HEK293 (cell line): Measurements from ENCODE around the gene STIP1.
A peak's percentile ranks its signal among the peaks of the same experiment; 100 is the strongest.

ENCODE experiments used
- CTCF ChIA-PET: fragments of 350-600 bp; formaldehyde crosslinking; extraction: SDS; loops from one replicate; lab custom pipeline; 2021; ENCODE audit warnings: antibody characterized with exemption; lab: Yijun Ruan, JAX
- POLR2A ChIA-PET: fragments of 300-600 bp; formaldehyde crosslinking; extraction: SDS; loops from one replicate; lab custom pipeline; 2020; ENCODE audit warnings: antibody characterized with exemption, inconsistent platforms; lab: Yijun Ruan, JAX
- H3K27ac ChIP-seq: fragments of 200-500 bp; sonication (Bioruptor generic); 2 replicates; pipeline ENCODE4 v1.5.1; 2014; ENCODE audit warnings: low read depth, low read length, control low read depth, inconsistent platforms; ENCODE audit errors: extremely low read depth
- H3K36me3 ChIP-seq, 2 experiments: fragments of 200-500 bp in 1 of 2; sonication (Bioruptor generic) in 1 of 2; 1 replicate in 1 of 2; 2 replicates in 1 of 2; pipeline ENCODE4 v1.5.1; 2014 to 2017; ENCODE audit warnings: inconsistent platforms in 2 of 2, low read length in 2 of 2; ENCODE audit not compliant: control insufficient read depth in 2 of 2, insufficient read depth in 1 of 2
- H3K4me1 ChIP-seq: fragments of 200-500 bp; sonication (Bioruptor generic); 2 replicates; pipeline ENCODE4 v1.5.1; 2014; ENCODE audit warnings: mild to moderate bottlenecking, low read length, inconsistent platforms; ENCODE audit not compliant: control insufficient read depth, insufficient read depth
- H3K4me3 ChIP-seq: 2 replicates; pipeline ENCODE4 v1.5.1; 2011; ENCODE audit warnings: low read depth, mild to moderate bottlenecking, control low read depth, low read length, moderate library complexity
- H3K9me3 ChIP-seq: fragments of 200-500 bp; sonication (Bioruptor generic); 2 replicates; pipeline ENCODE4 v1.5.1; 2014; ENCODE audit warnings: low read depth, low read length, inconsistent platforms; ENCODE audit not compliant: control insufficient read depth, insufficient read depth
- HOXC10 ChIP-seq: sonication (generic); formaldehyde crosslinking; IDR thresholded peaks from 2 replicates; pipeline ENCODE4 v1.8.1; 2023; ENCODE audit warnings: mild to moderate bottlenecking, missing genetic modification reagents
- IKZF3 ChIP-seq: fragments of 450-650 bp; IDR thresholded peaks from 2 replicates; pipeline ENCODE4 v1.5.0; 2018; ENCODE audit warnings: missing biosample characterization, mild to moderate bottlenecking, missing genetic modification characterization, moderate library complexity
- SP2 ChIP-seq: fragments of 450-650 bp; formaldehyde crosslinking; IDR thresholded peaks from 2 replicates; pipeline ENCODE4 v1.5.1; 2016; ENCODE audit warnings: missing biosample characterization, missing genetic modification characterization
- TCF7L2 ChIP-seq: IDR thresholded peaks from 2 replicates; pipeline ENCODE4 v1.6.1; 2011; ENCODE audit warnings: low read depth, mild to moderate bottlenecking, inconsistent platforms, low read length, moderate library complexity, borderline replicate concordance
- TSHZ1 ChIP-seq: fragments of 450-650 bp; formaldehyde crosslinking; IDR thresholded peaks from 2 replicates; pipeline ENCODE4 v1.5.1; 2016; ENCODE audit warnings: missing biosample characterization, missing genetic modification characterization, borderline replicate concordance
- YY1 ChIP-seq: fragments of 450-650 bp; formaldehyde crosslinking; IDR thresholded peaks from 2 replicates; pipeline ENCODE4 v1.5.1; 2018; ENCODE audit warnings: missing biosample characterization, missing genetic modification characterization
- ZBTB7A ChIP-seq: fragments of 450-650 bp; formaldehyde crosslinking; IDR thresholded peaks from 2 replicates; pipeline ENCODE4 v1.5.1; 2016; ENCODE audit warnings: low read depth, missing biosample characterization, missing genetic modification characterization
- ZNF26 ChIP-seq: fragments of 450-650 bp; formaldehyde crosslinking; IDR thresholded peaks from 2 replicates; pipeline ENCODE4 v1.5.1; 2016; ENCODE audit warnings: missing biosample characterization, missing genetic modification characterization
- ZNF426 ChIP-seq: fragments of 450-650 bp; formaldehyde crosslinking; IDR thresholded peaks from 2 replicates; pipeline ENCODE4 v1.5.1; 2017; ENCODE audit warnings: missing biosample characterization, missing genetic modification characterization, mild to moderate bottlenecking, inconsistent platforms, moderate library complexity
- ZNF449 ChIP-seq: fragments of 450-650 bp; formaldehyde crosslinking; IDR thresholded peaks from 2 replicates; pipeline ENCODE4 v1.5.1; 2017; ENCODE audit warnings: missing biosample characterization, mild to moderate bottlenecking, missing genetic modification characterization, moderate library complexity
- ZNF558 ChIP-seq: fragments of 450-650 bp; formaldehyde crosslinking; IDR thresholded peaks from 2 replicates; pipeline ENCODE4 v1.5.1; 2016; ENCODE audit warnings: missing biosample characterization, missing genetic modification characterization
- ZNF785 ChIP-seq: fragments of 450-650 bp; formaldehyde crosslinking; IDR thresholded peaks from 2 replicates; pipeline ENCODE4 v1.5.1; 2016; ENCODE audit warnings: missing biosample characterization, missing genetic modification characterization

Gene STIP1

GRCh38 chr11:64207256-64208085 lies 21.5 kb downstream of the STIP1 start:
- H3K4me1 ChIP-seq = 0 out of 2 replicates have a peak, but pooled peaks cover 8% of the 10 kb centered on the region

GRCh38 chr11:64208086-64208795 lies 22.3 kb downstream of the STIP1 start:
- POLR2A ChIA-PET = interaction anchor here (0.7 to 4.7 kb wide), 4 partner anchors 18 to 77 kb away, joined by 3 to 32 read pairs (median 5); partner anchors contain the start of genes BAD, NUDT22, STIP1 and TRPT1
- Histone ChIP-seq H3K27ac (no peak overlapping the region), H3K36me3 (peaks cover 0 to 39% of the 10 kb centered on the region in 2 experiments; a peak in 2 of 3 replicates), H3K4me3 (no peak overlapping the region), H3K4me1 (0 out of 2 replicates have a peak, but pooled peaks cover 8% of the 10 kb centered on the region), H3K9me3 (no peaks in the 10 kb centered on the region)
- TF ChIP-seq ZBTB7A (no peak), ZNF558 (tag by site-specific recombination) (no peak), ZNF26 (no peak), ZNF449 (tag by site-specific recombination) (no peak), IKZF3 (no peak), ZNF785 (no peak), YY1 (tag by site-specific recombination) (no peak), TSHZ1 (no peak), TCF7L2 (no peak), HOXC10 (CRISPR knock-in tag) (no peak)
- CTCF ChIA-PET = interaction anchor here (0.5 to 0.6 kb wide), 2 partner anchors 31 to 147 kb away, joined by 3 read pairs; no protein-coding TSS in a partner anchor

More at GRCh38 chr11:64207256-64208085, 21.5 kb downstream of the STIP1 start:
- TF ChIP-seq ZNF426 (tag by site-specific recombination) = no peak
- 0 out of 2 replicates have a peak, but pooled peaks have one; percentile 10 for TF ChIP-seq SP2 (tag by site-specific recombination)
- no peak overlapping the region for H3K4me3 ChIP-seq
- H3K36me3 ChIP-seq = peaks cover 0 to 47% of the 10 kb centered on the region in 2 experiments; a peak in 2 of 3 replicates
- no peaks in the 10 kb centered on the region for H3K9me3 ChIP-seq
- CTCF ChIA-PET = interaction anchor here (0.5 to 4.7 kb wide), 4 partner anchors 31 to 148 kb away, joined by 3 to 78 read pairs (median 11); partner anchors contain the start of gene CATSPERZ
- POLR2A ChIA-PET = interaction anchor here (0.7 to 4.7 kb wide), 5 partner anchors 19 to 77 kb away, joined by 3 to 32 read pairs (median 5); partner anchors contain the start of genes BAD, FKBP2, NUDT22 and STIP1
- H3K27ac ChIP-seq = no peak overlapping the region
